Left kidney (tissue), 8 donors: ENCODE measurements around the gene SYNPO. TPM values are rescaled to one million over a fixed set of nuclear protein-coding genes. Genes with fewer than 3 reads are reported as not detected.

Experiments
- DNase-seq: peaks from one replicate; pipeline ENCODE4 v3.0.0-alpha.2; 2013
- long read RNA-seq, 8 donors: transcript quantifications; one replicate each; lab custom pipeline, GENCODE V29; 2026
- polyA plus RNA-seq: library from polyadenylated mRNA; unstranded; fragments of 120-200 nt; gene quantifications from one replicate; pipeline ENCODE4 v1.2.1, GENCODE V29; 2013; ENCODE audit not compliant: insufficient read length

SYNPO gene, protein sequence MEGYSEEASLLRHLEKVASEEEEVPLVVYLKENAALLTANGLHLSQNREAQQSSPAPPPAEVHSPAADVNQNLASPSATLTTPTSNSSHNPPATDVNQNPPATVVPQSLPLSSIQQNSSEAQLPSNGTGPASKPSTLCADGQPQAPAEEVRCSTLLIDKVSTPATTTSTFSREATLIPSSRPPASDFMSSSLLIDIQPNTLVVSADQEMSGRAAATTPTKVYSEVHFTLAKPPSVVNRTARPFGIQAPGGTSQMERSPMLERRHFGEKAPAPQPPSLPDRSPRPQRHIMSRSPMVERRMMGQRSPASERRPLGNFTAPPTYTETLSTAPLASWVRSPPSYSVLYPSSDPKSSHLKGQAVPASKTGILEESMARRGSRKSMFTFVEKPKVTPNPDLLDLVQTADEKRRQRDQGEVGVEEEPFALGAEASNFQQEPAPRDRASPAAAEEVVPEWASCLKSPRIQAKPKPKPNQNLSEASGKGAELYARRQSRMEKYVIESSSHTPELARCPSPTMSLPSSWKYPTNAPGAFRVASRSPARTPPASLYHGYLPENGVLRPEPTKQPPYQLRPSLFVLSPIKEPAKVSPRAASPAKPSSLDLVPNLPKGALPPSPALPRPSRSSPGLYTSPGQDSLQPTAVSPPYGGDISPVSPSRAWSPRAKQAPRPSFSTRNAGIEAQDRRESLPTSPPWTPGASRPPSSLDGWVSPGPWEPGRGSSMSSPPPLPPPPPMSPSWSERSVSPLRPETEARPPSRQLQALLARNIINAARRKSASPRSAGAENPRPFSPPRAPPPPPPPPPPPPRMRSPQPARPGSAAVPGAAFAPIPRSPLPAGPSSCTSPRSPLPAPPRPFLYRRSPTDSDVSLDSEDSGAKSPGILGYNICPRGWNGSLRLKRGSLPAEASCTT
- polyA plus RNA-seq = 85.9 TPM
- long read RNA-seq, donor 1, full-length matches to known transcripts = 87 of 177 reads
- long read RNA-seq, donor 1, partial matches to known transcripts = 81 of 177 reads
- long read RNA-seq, donor 1, other reads (novel, unspliced or antisense) = 9 of 177 reads
- long read RNA-seq, donor 2, full-length matches to known transcripts = 69 of 121 reads
- long read RNA-seq, donor 2, partial matches to known transcripts = 36 of 121 reads
- long read RNA-seq, donor 2, other reads (novel, unspliced or antisense) = 16 of 121 reads
- long read RNA-seq, donor 3, full-length matches to known transcripts = 80 of 164 reads
- long read RNA-seq, donor 3, partial matches to known transcripts = 71 of 164 reads
- long read RNA-seq, donor 3, other reads (novel, unspliced or antisense) = 13 of 164 reads
- long read RNA-seq, donor 4, full-length matches to known transcripts = 5 of 5 reads
- long read RNA-seq, donor 4, partial matches to known transcripts = 0 of 5 reads
- long read RNA-seq, donor 4, other reads (novel, unspliced or antisense) = 0 of 5 reads
- long read RNA-seq, donor 5, full-length matches to known transcripts = 59 of 186 reads
- long read RNA-seq, donor 5, partial matches to known transcripts = 115 of 186 reads
- long read RNA-seq, donor 5, other reads (novel, unspliced or antisense) = 12 of 186 reads
- long read RNA-seq, donor 6, full-length matches to known transcripts = 53 of 143 reads
- long read RNA-seq, donor 6, partial matches to known transcripts = 83 of 143 reads
- long read RNA-seq, donor 6, other reads (novel, unspliced or antisense) = 7 of 143 reads
- long read RNA-seq, donor 7, full-length matches to known transcripts = 78 of 224 reads
- long read RNA-seq, donor 7, partial matches to known transcripts = 131 of 224 reads
- long read RNA-seq, donor 7, other reads (novel, unspliced or antisense) = 15 of 224 reads
- long read RNA-seq, donor 8, full-length matches to known transcripts = 34 of 50 reads
- long read RNA-seq, donor 8, partial matches to known transcripts = 16 of 50 reads
- long read RNA-seq, donor 8, other reads (novel, unspliced or antisense) = 0 of 50 reads

DNA sequence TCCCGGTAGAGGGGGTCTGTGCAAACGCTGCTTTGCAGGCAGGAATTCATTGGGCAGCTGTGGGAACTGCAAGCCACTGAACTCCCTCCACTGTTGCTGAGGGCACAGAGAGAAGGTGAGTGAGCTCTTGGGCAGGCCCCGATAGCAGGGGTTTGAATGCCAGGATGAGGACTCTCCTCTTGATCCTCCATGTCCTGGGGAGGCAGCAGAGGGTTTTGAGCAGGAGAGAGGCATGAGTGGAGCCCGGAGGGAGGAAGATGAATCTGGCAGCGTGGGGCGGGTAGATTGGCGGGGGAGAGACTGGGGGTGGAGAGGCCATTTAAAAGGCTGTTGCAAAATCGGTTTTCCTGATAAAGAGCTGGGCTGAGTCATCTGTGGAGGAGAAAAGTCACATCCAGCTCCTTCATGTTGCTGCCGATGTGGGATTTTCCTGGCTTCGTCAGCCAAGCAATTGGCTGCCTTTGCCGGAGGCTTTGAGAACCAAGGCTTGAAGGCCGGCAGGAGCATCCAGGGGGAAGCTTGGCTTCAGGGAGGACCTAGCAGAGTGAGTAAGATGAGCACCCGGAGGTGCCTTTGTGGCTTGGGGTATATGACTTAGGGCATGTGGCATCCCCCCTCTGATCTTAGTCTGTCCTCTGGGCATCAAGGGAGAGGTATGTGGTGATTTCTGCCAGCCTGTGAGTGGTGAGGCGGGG, at the start of gene SYNPO:
TSS of gene SYNPO (plus strand) at position 350 of the 695 bp plus-strand sequence. CDS start 7,616 bp downstream, outside the sequence.
- no peak for DNase-seq

DNA sequence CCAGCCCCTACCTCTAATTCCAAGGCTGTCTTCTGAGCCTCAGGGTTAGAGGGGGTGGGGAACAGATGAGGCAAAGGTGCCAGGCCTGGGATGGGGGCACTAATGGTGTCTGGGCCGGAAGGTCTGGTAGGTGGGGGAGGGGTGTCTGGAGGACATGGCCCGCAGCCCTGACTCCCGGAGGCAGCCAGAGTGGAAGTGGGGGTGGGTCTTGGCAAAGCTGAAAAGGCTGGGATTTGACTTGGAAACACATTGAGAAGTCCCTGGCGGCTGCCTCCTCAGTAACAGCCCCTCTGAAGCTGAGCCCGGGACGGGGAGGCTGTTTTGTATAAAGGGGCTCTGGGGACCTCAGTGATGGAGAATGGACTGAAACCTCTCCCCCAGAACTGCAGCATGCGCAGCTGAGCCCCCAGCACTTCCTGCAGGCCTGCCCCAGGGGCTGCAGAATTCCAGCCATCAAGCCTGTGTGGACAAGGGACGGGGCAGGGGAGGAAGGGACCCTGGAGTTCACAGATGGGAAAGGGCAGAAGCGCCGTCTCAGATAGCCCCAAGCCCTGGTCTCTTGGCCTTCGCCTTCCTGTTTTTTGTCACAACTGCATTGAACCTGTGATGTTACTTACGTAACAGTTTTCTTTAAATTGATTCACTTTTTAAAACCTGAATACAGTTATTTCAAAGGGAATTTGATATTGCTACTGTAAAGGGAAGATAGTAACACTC, 49.3 kb upstream of the SYNPO start:
- no peak for DNase-seq

DNA sequence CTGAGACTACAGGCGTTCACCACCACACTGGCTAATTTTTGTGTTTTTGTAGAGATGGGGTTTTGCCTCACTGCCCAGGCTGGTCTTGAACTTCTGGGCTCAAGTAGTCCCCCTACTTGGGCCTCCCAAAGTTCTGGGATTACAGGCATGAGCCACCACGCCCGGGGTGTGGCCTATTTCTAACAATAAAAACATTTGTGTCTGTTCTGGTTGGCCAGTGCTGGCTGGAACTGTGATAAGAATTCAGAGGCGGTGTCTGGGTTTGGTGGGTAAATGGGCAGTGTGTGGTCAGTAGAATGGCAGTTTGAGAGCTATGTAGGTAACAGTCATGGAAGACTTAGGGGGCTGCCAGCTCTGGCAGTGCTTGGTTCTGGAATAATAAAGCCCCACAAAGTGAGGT, 46.9 kb upstream of the SYNPO start:
- DNase-seq = no peak

DNA sequence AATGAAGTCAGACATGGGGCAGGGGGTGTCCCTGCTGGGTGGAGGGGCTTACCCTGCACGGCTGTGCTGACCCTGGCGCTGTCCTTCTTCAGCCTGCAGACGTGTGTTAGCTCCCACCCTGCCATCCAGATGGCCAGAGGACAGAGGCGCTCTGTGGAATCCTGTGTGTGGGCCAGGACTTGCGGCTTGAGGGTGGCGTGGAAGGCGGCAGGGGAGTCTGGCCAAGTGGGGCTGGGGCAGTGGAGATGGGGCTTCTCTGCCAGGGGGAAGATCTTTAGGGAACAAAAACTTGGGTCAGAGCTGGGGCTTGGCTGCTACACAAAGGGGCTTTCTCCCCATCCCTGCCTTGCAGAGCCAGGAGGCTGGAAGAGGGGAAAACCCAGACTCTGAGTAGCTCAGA, 46.5 kb upstream of the SYNPO start:
- no peak for DNase-seq

DNA sequence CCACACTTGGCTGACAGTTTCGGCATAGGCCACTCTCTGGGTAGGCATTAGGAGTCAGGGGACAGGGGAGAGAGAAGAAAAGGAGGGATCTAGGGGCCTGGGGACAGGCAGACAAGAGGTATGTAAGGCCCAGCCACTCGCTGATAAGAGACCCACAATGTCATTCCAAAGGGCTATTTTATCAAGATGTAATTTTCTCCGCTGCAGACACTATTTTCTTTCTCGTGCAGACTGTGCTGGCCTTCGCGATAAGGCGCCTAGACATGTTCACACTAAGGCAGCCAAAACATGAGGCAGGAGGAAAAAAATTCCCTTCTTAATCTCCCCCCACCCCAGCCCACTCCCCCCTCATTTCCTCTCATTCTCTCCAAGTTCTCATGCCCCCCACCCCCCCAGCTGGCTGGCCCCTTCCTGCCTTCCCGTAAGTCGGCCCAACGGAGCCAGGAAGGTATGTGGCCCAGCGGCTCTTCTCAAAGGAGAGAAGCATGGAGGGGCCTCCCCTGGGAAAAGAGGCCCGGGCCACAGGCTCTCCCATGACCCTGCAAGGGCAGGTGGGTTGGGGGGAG, 44.9 kb upstream of the SYNPO start:
- DNase-seq = no peak

DNA sequence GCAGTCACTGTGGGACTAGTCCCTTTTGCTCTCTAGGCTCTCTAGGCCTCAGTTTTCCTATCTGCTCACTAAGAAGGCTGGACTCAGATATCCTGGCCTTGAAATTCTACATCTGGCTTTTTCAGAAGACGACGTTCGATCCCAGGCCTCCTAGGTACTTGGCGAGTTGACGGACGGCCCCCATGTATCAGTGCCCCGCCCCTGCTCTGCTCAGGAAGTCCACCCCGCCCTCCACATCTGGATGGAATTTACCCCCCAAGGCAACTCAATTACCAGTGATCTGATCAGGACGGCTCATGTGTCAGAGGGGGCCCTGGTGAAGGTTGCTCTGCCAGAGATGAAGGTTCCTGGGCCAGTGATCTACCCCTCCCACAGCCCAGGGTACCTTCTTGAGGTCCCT, 44.1 kb upstream of the SYNPO start:
- no peak for DNase-seq

DNA sequence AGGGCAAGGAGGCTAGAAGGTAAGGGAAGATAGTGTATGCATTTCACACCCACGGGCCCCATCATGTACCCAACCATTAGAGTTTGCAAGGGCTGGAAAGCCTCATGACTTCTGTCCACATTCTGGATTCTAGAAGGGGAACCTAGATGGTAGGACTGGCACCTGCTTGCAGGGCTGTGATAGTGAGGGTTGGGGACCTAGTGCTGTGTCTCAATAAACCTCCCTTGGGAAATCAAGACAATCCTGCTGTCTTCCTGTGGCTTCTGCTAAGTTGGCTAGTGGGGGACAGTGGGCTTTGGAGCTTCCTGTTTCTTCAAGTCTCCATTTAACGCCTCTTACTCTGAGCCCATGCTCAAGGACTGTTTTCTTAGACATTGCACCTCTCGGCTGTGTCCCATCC, 43.6 kb upstream of the SYNPO start:
- no peak for DNase-seq

DNA sequence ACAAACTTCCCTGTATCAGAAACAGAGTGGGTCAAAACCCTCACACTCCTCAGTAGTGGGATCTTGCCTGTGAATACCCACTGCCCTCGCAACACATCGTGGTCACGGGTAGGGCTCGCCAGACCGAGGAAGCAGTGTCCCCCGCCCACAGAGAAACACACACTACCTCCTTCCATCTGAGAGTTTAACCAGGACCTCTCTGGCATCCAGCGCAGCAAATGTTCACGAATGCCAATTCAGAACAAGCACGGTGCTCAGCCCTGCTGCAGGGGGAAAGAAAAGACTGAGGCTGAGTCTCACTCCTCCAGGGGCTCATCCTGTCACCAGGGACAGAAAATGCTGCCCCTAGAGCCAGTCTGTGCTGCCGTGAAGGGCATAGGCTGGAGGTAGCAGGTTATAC, 42.5 kb upstream of the SYNPO start:
- DNase-seq = no peak

DNA sequence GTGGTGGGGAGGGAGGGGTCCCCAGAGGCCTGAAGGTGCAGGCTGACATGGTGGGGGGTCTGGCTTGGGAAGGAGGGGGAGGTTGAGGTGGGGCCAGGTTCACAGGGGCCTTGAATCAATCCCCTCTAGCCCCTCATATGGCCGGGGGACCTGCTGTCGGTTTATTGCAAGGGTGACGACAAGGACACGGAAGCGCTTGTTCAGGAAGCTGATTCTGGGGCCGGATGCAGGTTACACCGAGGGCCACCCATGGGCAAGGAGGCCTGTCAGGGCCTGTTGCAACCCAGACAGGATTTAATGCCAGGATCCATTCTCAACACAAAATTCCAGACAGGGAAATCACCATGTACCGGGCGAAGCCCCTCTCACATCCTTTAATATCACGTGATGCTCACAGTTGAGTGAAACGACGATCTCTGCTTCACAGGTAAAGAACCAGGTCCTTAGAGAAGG, 41.6 kb upstream of the SYNPO start:
- DNase-seq = no peak

DNA sequence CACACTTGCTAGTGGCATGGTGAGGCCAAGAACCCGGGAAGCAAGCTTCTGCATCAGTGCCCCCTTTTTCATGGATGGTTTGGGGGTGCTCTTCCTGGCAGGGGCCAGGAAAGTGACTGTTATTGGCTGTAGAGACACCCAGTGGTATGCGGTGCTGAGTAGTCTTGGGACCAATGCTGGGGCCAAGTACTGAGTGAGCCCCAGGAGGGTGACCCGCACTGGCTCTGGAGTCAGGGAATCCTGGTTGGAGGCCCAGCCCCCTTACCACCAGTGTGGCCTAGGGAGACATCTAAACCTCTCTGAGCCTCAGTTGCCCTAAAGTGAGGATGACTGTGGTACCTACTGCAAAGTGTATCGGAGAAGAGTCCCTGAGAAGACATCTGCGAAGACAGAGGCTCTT, 41.2 kb upstream of the SYNPO start:
- DNase-seq = no peak

DNA sequence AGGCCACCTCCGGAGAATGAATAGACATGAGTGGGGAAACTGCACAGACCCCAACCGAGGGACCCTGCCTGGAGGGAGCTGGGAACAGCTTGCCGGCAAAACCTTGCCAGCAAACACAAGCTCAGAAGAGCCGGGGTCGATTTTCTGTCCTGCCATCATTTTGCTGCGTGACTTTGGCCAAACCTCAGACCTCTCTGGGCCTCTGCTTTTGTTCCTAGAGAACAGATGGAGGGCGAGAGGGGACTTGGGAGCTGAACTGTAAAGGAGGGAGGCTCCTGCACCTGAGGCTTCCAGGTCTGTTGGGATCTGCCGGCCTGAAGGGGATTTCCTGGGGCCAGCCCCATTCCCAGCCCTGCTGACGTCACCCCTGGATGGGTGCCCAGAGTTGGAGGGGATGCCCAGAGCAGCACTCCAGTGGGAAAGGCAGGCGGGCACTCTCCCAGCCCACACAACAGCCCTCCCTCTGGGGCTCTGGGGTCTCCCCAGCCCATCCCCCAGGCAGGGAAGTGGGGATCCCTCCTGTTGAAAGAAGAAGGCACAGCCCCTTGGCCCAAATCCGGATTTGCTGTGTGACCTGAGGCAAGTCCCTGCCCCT, 40.4 kb upstream of the SYNPO start:
- DNase-seq = no peak

DNA sequence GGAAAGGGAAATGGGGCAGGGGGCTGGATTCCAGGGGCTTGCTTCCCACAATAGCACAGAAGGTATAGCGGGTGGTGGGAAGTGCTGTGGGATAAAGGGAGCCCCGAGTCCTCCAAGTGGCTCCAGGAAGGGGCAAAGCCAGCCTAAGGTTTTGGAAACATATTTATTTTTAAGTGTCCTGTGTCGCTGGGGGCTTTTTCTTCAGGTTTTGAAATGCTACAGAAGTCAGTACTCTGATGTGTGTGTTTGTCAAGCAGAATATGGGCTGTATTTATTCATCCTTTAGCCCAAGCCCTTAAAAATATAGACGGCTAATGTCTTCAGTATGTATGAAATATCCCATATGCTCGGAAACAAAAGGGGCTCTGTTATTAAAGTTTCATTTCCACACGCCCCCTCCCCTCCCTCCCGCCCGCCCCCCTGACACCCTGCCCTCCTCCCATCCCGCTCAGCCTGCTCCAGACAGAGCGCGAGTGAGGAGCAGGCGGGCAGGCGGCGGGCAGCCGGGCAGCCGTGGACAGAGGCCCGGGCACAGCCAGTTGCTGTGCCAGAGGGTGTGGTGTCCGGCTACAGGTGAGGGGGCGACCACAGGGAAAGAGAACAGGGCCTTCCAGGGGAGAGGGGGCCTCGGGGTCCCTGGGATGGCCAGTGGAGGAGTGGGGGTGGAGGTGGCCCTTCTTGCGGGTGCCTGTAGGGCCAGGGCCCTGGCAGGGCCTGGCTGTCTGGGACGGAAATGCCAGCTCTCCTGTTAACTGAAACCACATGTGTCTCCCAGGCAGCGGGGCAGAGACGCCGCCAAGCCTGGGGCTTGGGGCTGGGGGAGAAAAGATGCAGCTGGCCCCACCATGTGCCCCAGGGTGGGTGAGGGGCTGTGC, 39.6 kb upstream of the SYNPO start:
- DNase-seq = no peak

DNA sequence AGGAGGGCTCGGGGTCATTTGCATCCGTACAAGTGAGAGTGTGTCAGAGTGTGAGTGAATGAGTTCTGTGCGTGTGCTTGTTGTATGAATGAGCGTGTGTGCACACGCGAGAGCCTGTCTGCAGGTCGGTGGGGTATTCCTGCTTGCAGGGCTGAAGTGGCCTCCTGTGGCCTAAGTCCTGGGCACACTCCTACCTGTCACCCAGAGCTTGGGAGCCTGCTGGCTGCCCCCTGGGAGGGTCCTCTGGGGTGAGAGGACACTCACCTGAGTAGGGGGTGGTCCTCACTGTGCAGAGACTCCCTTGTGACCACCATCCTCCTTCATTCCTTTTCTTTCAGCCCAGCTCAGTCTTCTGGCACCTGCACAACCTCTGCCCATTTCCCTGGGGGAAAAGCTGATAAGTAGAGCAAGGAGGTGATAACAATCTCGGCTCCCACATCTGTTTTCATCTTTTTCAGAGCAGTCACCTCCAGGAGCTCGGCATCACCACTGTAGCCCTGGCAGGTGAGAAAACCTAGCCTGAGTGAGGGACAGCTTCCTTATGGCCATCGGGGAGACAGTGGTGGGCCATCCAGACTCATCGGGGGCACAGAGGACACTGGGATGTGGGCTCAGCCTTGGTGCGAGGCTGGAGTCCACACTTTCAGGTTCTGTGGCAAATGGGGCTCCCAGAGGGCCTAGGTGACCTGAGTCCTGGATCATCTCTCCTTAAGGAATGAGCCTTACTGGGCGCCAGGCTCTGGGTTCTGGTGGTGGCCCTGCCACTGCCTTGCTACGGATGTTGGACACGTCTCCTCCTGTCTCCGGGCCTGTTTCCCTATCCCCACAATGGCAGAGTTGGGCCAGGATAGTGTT, 38.7 kb upstream of the SYNPO start:
- no peak for DNase-seq

DNA sequence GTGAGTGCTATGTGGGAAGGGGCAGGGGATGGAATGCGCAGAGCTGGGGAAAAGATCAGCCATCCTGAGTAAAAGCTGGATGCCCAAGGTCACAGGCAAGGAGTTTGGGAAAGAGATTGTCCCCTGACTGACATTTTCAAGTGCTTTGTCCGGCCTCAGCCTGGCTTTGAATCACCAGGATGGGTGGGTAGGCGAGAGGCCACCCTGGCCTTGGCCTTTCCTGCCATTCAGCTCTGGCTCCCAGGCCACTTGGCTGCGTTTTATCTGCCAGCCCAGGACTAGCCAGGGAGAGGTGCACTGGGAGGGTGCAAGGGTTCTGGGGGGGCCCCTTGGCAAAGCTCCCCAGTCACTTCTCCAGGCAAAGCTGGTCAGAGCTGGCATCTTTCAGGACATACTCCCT, 37.4 kb upstream of the SYNPO start:
- no peak for DNase-seq

DNA sequence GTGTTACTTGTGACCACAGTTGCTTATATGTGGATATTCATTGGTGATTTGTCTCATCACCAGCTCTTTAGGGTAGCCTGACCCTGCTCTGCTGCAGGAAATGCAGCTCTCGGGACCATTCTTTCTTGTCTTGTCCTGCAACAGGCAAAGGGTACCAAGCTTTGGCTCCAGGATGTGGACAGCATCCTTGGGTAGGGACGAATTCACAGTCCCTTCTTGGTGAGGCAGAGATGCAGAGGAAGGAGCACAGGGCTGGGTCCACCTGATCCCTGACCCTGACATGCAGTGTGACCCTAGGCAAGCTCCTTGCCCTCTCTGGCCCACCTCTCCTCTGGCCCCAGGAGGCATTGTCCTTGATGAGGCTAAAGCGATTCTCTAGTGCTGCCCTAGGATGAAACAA, 37.0 kb upstream of the SYNPO start:
- DNase-seq = no peak

DNA sequence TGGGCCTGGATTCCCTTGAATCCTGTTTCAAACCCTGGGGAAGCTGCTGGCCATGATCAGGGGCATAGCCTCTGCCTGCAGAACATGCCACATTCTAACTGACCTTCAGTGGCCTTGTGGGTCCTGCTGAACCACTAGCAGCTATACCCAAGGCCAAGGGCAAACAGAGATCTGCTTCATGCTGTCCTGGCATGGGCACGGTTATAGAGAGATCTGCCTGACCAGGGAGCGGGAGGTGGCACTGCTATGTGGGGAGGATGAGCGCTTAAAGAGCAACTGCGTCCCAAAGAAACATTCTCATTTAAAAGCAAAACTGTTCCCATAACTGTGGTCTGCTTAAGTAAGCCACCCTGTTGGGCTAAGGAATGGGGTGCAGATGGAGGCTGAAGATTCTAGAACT, 36.5 kb upstream of the SYNPO start:
- no peak for DNase-seq
